HG03520 (cell line): Measurements from ENCODE around the gene TRPM8.
A peak's percentile ranks its signal among the peaks of the same experiment; 100 is the strongest.
"Not testable (repeated sequence)": the region's sequence is repeated elsewhere in the genome, so short reads cannot be mapped to it uniquely, and the experiment has no call there.

Experiments
- ATAC-seq: cut with Tn5 transposase; IDR thresholded peaks from one replicate; pipeline ENCODE4 v1.9.1; 2021; ENCODE audit warnings: mild to moderate bottlenecking, moderate library complexity; ENCODE audit not compliant: unreplicated experiment

Gene TRPM8

DNA sequence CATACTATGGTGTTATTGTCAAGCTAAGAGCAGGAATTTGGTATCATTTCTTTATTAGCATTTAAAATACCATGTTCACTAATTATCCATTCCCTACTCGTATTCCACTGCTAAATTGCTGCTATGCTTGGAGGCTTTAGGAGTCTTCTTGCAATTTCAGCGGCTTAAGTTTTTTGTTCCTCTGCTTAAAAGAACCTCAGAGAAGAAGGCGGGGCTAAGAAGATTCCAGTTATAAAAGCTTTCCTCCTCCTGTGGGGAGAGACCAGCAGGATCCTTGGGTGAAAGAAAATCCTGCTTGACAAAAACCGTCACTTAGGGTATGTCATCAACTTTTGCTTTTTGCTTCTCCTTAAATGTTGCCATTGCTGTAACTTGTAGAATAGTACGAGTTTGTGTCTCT lies at the start of gene TRPM8:
Gene TRPM8 (plus strand): TSS at position 258 of the 400 bp plus-strand sequence. CDS start 9,165 bp downstream, outside the sequence.
- no peak for ATAC-seq

DNA sequence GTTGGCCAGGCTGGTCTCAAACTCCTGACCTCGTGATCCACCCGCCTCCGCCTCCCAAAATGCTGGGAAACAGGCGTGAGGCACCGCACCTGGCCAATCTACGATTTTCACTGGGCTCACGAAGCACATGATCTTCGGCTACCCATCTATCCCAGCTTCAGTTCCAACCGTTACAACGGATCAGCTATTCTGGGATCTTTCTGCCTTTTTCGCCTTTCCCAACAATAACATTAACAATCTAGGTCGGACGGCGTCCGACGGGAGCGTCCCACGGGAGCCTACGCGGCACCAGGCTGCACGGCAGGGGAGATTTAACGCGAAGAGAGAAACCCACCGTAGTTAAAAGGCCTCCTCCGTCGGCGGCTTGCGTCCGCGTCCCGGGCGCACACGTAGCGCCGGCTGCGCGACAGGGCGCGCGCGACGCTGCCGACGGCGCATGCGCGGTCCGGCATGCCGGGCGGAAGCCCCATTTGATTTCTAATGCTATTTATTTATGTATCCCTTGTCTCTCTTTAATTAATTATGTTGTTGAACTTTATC lies 49.1 kb upstream of the TRPM8 start, which contains the start of gene MSL3B:
Gene MSL3B (minus strand): TSS at position 394 of the 540 bp plus-strand sequence.
- ATAC-seq = peak; percentile 79

DNA sequence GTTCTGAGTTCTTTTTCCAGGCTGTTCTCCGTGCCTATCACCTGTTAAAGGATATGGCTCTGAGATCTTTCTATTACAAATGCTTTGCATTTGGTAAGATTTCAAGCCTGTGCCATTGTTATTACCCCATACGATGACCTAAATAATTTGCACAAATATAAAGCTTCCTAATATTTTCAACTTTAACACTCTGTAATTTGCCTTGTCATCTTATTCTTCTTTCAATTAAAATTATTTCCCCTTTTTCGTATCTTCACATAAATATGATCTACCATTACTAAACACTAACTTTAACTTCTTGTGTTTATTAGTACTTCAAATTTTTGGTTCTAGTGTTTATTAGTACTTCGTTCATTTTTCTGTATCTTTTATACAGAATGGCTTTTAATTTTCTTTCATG lies 45.7 kb upstream of the TRPM8 start:
- ATAC-seq = no peak

DNA sequence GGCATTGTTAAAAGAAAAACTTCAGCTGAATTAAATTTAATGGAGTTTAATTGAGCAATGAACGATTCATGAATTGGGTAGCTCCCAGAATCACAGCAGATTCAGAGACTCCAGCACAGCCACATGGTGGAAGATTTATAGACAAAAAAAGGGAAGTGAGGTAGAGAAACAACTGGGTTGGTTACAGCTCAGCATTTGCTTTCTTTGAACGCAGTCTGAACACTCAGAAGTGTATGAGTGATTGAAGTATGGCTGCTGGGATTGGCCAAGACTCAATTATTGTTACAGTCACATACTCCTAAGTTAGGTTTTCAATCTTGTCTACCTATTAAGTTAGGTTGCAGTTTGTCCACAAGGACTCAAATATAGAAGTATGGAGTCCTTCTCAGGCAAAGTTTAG lies 45.0 kb upstream of the TRPM8 start:
- ATAC-seq = not testable (repeated sequence)

DNA sequence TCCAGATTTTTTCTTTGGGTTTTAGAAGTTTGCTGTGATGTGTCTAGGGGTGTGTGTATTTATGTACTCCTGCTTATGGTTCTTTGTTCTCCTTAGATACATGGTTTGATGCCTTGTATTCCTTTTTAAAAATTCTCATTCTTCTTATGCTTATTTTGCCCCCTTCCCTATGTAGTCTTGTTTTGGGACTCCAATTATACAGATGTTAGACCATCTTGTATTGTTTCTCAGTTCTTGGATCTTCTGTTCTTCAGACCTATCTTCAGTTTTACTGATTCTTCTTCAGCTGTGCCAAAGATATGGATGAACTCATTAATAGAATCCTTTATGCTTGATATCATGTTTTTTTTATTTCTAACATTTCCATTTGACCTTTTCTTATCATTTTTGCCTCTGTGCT lies 34.8 kb upstream of the TRPM8 start:
- ATAC-seq = no peak

DNA sequence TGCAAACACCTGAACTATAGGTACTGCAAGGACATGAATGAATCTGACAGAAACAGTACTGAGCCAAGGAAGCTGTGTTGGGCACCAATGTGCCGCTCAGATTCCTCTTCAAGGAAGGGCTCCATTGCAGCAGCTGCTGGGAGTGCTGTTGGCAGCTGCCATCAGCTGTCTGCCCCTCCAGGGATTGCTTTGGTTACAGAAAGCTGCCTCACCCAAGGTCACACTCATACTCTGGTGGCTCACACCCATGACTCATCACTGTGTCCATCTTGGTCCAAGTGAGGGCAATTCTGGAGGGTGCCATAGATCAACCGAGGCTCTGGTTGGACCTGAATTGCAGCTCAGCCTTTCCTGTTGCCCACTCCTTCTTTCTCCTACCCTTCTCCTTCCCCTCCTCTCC lies 24.4 kb upstream of the TRPM8 start:
- ATAC-seq = no peak

DNA sequence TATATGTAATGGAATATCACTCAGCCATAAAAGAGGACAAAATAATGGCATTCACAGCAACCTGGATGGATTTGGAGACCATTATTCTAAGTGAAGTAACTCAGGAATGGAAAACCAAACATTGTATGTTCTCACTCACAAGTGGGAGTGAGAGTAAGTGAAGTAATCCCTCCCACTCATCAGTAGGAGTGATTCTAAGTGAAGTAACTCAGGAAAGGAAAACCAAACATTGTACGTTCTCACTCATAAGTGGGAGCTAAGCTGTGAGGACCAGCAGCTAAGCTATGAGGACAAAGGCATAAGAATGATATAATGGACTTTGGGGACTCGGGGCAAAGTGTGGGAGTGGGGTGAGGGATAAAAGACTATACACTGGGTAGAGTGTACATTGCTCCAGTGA lies 20.9 kb upstream of the TRPM8 start:
- not testable (repeated sequence) for ATAC-seq

DNA sequence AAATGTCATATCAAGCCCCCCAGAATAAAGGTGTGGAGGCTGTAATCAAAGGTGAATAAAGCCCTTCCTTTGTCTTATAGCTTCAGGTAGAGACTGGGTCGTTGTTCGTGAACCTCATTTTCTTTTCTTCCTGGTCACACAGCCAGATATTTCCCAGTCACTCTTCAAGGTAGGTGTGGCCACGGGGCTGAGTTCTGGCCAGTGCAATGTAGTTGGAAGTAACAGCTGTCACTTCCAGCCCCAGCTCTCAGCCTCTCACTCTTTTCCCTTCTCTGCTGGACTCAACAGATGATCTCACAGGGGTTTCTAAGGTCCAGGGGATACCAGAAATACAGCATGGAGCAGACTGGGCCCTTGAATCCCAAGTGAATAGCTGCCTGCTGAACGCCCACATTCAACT lies 15.8 kb upstream of the TRPM8 start:
- ATAC-seq = no peak

DNA sequence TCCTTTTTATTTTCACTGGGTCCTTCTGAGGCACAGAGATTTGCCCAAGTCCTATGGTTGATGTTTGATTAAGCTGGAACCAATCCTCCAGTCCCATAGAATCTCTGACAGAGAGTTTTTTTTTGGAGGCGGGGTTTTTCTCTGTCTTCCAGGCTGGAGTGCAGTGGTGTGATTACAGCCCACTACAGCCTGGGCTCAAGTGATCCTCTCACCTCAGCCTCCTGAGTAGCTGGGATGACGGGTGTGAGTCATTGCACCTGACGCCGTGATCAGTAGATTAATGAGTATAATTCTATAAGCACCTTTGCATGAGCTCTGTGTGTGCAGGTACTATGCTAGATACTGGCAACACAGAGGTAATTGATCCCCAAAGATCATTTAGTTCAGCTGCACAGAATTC lies 15.3 kb upstream of the TRPM8 start:
- ATAC-seq = no peak

DNA sequence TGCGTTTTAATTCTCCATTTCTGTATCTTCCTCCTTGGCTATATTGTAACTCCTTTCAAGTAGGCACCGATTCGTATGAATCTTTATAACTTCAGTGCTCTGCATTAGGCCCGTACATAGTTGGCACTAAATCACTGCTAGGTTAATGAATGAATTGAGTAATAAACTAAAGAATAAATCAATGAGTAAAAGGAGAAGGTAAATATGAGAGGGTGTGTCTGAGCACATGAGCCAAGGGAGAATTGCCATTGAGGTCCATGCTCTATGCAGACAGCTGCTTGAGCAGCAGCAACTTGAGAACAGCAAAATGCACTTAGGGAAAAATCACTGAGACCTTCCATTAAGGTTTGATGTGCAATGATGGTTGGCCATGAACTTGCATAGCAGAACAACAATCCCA lies 11.2 kb upstream of the TRPM8 start:
- ATAC-seq = no peak

DNA sequence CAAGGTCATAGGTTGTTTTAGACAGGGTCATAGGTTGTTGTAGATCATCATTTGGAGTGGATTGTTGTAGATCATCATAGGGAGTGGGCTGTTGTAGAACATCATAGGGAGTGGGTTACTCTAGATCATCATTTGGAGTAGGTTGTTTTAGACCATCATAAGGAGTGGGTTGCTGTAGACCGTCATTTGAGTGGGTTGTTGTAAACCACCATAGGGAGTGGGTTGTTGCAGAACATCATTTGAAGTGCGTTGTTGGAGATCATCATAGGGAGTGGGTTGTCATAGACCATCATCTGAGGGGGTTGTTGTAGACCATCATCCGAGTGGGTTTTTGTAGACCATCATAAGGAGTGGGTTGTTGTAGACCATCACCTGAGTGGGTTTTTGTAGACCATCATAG lies 9.5 kb upstream of the TRPM8 start:
- no peak for ATAC-seq

DNA sequence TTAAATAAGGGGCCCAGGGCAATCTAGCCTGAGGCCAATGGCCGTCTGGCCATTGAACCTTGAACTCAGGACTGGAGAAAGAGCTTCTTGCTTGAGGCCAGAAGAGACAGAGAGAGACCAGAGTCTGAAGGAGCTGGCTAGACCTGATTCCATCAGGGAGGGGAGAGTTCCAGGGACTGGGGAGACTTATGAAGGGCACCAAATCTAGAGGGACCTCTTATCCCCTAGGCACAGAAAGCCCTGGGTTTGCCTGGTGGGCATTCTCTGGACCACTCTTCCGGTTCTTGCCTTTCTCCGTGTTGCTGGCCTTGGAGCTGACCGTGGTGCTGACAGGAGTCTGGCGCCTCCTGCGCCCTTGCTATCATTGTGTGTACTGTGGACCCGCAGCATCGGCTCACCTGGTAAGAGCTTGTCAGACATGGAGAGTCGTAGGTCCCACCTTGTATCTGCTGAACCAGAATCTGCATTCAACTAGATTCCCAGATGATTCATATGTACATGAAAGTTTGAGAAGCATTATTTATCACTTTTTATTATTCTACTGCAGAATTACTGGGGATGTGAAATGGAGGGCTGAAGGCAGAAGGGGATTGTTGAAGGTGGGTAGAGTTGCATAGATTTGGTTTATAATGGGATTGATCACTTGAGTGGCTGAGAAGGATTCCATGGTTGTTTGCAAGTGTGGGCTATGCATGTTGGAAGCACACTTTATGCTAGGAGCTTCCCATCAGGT lies 4.3 kb upstream of the TRPM8 start:
- ATAC-seq = no peak

DNA sequence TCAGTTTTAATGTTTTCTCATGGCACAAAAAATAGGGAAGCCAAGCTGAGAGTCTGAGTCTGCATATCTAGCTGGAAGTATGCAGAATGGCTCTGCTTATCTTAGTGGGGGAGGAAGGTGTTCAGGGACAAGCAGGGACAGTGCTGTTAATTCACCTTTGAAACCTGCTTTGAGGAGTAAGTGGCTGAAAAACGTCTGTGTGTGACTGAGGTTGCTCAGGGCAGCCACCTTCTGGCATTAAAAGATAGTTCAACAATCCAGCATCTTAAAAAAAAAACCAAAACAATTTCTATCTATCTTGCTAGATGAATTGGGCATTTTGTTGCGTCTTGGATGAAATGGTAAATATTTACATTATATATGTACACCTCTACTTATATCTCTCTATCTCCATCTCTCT lies 2.0 kb upstream of the TRPM8 start:
- ATAC-seq = no peak

DNA sequence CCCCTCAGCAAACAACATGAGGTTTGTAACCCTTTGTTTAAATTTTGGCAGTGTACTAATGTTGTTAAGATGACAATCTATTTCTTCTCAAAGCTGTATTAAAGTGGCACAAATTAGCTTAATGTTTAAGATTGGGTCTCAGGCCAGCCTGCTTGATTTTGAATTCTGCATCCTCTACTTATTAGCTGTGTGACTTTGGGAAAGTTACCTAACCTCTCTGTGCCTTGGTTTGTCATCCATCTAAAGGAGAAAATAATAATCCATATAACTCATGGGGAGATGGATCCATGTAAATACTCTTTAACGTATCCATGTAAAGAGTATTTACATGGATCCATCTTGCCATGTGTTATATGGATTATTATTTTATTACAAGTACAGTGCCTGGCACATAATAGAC lies 2.1 kb downstream of the TRPM8 start:
- ATAC-seq = no peak

DNA sequence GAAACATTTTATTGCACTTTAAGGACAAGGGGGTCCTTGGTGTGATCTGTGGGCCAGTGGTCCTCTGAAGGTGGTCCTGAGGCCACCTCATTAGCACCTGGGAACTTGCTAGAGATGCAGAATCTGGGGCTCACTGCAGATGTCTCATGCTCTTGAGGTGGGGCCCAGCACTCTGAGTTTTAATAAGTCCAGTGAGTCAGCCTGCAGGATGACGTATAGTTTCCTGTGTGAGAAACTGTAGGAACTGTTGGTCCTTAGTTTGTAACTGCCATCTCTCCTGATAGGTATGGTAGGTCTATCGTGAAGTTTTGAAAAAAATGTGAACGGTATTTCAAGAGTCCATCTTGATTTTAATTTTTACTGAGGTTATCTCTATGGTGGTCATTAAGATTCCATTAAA lies 2.8 kb downstream of the TRPM8 start:
- ATAC-seq = no peak

DNA sequence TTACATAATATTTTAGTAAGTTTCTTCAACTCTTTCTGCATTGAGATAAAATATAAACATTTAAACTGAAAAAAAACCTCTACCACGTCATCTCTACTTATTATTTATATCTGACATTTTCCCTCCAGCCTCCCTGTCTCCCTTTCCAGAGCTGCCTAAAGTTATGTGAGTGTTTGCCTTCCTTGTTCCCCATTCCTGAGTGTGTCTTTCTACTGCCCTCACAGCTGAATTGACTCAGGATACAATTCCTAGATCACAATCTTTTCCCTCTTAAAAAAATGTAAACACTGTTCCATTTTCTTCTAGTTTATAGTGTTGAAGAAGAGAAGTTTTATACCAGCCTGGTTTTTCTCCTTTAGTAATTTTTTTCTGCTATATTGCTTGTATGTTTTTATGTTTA lies 5.3 kb downstream of the TRPM8 start:
- ATAC-seq = no peak

DNA sequence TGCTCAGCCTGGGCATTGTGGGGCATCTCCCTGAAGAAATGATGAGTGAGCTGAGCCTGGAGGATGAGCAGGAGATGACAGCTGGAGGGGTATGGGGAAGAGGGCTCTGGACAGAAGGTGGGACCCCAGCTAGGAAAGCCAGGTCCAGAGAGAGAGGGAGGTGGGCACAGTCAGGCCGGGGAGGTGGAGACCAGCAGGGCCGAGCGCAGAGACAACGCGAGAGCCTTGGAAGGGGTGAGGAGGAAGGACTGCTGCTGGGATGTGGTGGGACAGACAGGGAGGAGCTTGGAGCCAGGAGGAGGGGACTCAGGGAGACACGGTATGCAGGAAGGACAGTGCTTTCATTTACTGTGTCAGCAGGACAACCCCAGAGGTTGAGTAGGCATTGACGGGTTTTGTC lies 8.2 kb downstream of the TRPM8 start:
- ATAC-seq = no peak

DNA sequence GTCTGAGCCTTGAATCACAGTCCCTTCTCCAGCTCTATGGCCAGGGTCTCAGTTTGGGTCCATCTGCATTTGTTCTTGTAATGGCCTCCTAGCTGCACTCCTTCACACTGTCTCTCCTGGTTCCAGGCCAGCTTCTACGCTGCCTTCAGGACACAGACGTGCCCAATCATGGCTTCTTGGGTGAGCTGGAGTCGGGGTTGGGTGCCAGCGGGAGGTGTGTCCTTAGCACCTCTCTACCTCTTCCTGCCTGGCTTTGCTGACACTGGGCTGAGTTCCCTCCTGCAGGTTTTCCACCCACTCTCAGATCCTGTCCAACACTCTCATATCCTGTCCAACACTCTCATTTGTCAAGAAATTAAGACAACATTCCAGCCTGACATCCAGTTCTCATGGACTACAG lies 9.6 kb downstream of the TRPM8 start:
- no peak for ATAC-seq

DNA sequence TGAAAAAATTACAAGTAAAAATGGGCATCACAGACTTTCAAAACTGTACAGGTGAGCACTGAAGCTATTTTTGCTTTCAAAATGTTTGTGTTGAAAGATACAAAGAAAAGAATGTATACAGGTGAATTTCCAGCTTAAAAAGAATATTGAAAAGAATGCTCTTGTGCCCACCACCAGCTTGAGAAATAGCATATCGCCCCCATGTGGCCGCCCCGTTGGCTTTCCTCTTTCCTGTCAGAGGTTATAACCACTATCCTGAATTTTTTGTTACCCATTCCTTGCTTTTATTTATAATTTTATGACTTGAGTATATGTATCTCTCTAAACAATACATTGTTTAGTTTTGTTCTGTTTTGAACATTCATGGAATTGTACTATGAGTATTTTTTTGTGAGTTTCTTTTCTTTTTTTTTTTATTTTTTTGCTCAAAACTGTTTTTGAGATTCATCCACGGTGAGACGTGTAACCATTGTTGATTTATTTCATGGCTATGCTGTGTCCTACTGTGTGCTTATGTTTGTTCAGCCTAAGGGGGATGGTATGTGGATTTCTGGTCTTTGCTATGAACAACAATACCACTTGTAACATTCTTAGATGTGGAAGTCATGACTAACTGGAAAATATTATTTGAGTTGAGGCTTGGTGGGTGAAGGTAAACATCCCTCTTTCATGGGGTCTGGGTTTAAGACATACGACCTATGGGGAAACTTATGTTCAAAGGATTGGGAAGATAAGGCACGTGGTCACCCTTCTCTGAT lies 11.6 kb downstream of the TRPM8 start:
- no peak for ATAC-seq

DNA sequence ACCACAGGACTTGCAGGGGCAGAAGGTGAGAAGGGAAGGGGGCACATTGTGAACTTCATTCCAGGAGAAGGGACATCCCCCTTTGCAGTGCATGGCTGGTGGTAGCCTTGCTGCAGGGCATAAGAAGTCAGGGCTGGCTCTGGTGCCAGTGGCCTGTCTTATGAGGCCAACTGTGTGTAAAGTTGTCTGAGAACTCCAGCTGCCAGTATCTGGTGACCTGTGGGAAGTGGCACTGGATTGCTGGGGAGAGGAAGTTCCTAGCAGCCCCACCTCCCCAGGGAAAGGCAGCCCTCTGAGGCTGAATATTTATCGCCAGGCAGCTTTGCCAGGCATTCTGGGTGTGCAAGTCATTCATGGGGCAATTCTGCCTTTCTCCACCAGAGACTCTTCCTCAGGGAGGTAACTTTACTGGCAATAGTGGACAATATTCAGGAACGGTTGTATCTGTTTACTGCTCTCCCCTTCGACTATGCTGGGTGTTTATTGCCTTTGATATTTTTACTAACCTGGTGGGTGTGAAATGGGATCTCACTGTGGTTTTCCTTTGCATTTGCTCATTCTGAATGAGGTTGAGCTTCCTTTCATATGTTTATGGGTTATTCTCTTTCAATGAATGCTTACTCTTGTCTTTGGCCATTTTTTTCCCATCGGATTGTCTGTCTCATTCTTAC lies 12.3 kb downstream of the TRPM8 start:
- no peak for ATAC-seq

DNA sequence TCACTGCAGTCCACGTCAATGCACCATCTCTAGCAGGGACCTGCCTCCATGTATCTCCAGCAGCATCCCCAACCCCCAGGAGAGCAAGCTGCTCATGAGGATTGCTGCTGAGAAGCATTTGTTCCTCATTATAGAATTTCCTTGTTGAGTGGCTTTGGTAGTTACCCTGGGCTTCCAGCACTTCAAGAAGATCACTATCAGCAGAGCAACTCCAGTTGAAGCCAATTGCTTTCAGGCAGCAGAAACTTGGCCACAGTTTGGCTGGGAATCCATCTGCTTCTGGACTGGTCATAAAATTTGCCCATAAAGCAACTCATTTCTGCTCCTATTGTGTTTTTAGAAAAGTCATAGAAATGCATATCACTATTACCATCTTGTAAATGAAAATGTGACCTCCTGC lies 17.4 kb downstream of the TRPM8 start:
- no peak for ATAC-seq

DNA sequence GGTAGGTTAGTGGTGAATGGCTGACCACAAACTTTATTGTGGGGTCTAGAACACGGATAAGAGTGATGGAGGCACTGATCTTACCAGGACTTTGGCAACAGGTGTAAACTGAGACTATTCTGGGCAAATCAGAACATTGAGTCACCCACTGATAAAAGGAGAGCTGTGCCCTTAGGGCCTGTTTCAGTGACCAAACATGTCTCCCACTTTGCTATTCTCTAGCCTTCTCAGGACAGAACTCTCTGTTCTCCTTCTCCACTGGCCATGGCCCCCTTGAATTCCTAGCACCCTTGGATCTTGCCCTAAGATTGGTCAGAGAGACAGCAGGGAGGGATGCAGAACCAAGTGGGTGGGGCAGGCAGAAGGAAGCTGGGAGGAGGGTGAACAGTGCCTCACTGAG lies 18.3 kb downstream of the TRPM8 start:
- no peak for ATAC-seq
